ENCODE measurements around the gene ARHGAP26. TPM values are rescaled to one million over a fixed set of nuclear protein-coding genes. Genes with fewer than 3 reads are reported as not detected.
A peak's percentile ranks its signal among the peaks of the same experiment; 100 is the strongest.

ARHGAP26 gene
- polyA plus RNA-seq, 1 donor (not counting 4 experiments of a cell fraction or from before 2014, with no cell fraction given), result 3.9 TPM

GRCh38 chr5:143051244-143052058 lies 281.3 kb downstream of the ARHGAP26 start:
- no peak for TF ChIP-seq CTCF (optimal IDR thresholded peaks at IDR 0.05 in 1 of 3, IDR thresholded peaks at IDR 0.05 in 1 of 3, conservative IDR thresholded peaks at IDR 0.05 in 1 of 3; ENCODE audit: extremely low read depth in 1 of 3, insufficient read depth in 2 of 3, low read length in 3 of 3)
- TF ChIP-seq EZH2 (IDR thresholded peaks at IDR 0.05; ENCODE audit: low read length), result no peak
- no peaks in the 10 kb centered on the region for H3K36me3 ChIP-seq (ENCODE audit: control insufficient read depth in 2 of 2, extremely low read depth in 1 of 2, insufficient read depth in 2 of 2, low read length in 2 of 2)
- no peaks in the 10 kb centered on the region for H3K27me3 ChIP-seq (ENCODE audit: control insufficient read depth, extremely low read depth, insufficient read depth, low read length)
- no peaks in the 10 kb centered on the region for H3K9me3 ChIP-seq (ENCODE audit: control insufficient read depth, low read depth, low read length)
- FAIRE-seq (peak; percentile 84), DNase-seq (ENCODE audit: low read depth, low spot score) (no peak)
- H3K4me2 ChIP-seq (ENCODE audit: control insufficient read depth, extremely low read depth, insufficient read depth, low read depth, low read length), result peak overlapping the region; percentile 55
- H3K9me1 ChIP-seq (ENCODE audit: control insufficient read depth, extremely low read depth, insufficient read depth, low read length), result no peaks in the 10 kb centered on the region
- no peaks in the 10 kb centered on the region for H3K79me2 ChIP-seq (ENCODE audit: control insufficient read depth, insufficient read depth, low read length)
- no peak overlapping the region for H3K9ac ChIP-seq (ENCODE audit: control insufficient read depth, extremely low read depth, insufficient read depth, low read length)
- dilution Hi-C loops (cut with MboI; ENCODE audit: extremely low pct_ligation_motif_present, low sequenced_read_pairs), result no loop called here
- no peaks in the 10 kb centered on the region for H4K20me1 ChIP-seq (ENCODE audit: control insufficient read depth, extremely low read depth, insufficient read depth, low read length)
- no peak overlapping the region for H3K4me3 ChIP-seq (ENCODE audit: control insufficient read depth in 2 of 3, extremely low read depth in 1 of 3, insufficient read depth in 2 of 3, low read depth in 1 of 3, low read length in 3 of 3)
- H2AFZ ChIP-seq (ENCODE audit: control insufficient read depth, low read length), result peak overlapping the region; percentile 0
- peaks cover 16% of the 10 kb centered on the region for H3K4me1 ChIP-seq (ENCODE audit: control insufficient read depth, extremely low read depth, insufficient read depth, low read length)
- no peak overlapping the region for H3K27ac ChIP-seq (ENCODE audit: control insufficient read depth, insufficient read depth, low read length)

GRCh38 chr5:143052967-143053682 lies 282.9 kb downstream of the ARHGAP26 start:
- H3K4me3 ChIP-seq (ENCODE audit: control insufficient read depth in 2 of 3, extremely low read depth in 1 of 3, insufficient read depth in 2 of 3, low read depth in 1 of 3, low read length in 3 of 3), result no peak overlapping the region
- TF ChIP-seq EZH2 (IDR thresholded peaks at IDR 0.05; ENCODE audit: low read length) (no peak), CTCF (optimal IDR thresholded peaks at IDR 0.05 in 1 of 3, IDR thresholded peaks at IDR 0.05 in 1 of 3, conservative IDR thresholded peaks at IDR 0.05 in 1 of 3; ENCODE audit: extremely low read depth in 1 of 3, insufficient read depth in 2 of 3, low read length in 3 of 3) (no peak)
- no peak overlapping the region for H3K4me2 ChIP-seq (ENCODE audit: control insufficient read depth, extremely low read depth, insufficient read depth, low read depth, low read length)
- H3K9me3 ChIP-seq (ENCODE audit: control insufficient read depth, low read depth, low read length), result no peaks in the 10 kb centered on the region
- H4K20me1 ChIP-seq (ENCODE audit: control insufficient read depth, extremely low read depth, insufficient read depth, low read length), result no peaks in the 10 kb centered on the region
- peaks cover 16% of the 10 kb centered on the region for H3K4me1 ChIP-seq (ENCODE audit: control insufficient read depth, extremely low read depth, insufficient read depth, low read length)
- no peak overlapping the region for H3K9ac ChIP-seq (ENCODE audit: control insufficient read depth, extremely low read depth, insufficient read depth, low read length)
- no peak for DNase-seq (ENCODE audit: low read depth, low spot score)
- no peak overlapping the region for H2AFZ ChIP-seq (ENCODE audit: control insufficient read depth, low read length)
- H3K36me3 ChIP-seq (ENCODE audit: control insufficient read depth in 2 of 2, extremely low read depth in 1 of 2, insufficient read depth in 2 of 2, low read length in 2 of 2), result peaks cover 0 to 1% of the 10 kb centered on the region in 2 experiments
- no peaks in the 10 kb centered on the region for H3K9me1 ChIP-seq (ENCODE audit: control insufficient read depth, extremely low read depth, insufficient read depth, low read length)
- H3K27me3 ChIP-seq (ENCODE audit: control insufficient read depth, extremely low read depth, insufficient read depth, low read length), result no peaks in the 10 kb centered on the region
- dilution Hi-C loops (cut with MboI; ENCODE audit: extremely low pct_ligation_motif_present, low sequenced_read_pairs), result no loop called here
- peak; percentile 29 for FAIRE-seq
- no peak overlapping the region for H3K27ac ChIP-seq (ENCODE audit: control insufficient read depth, insufficient read depth, low read length)
- no peaks in the 10 kb centered on the region for H3K79me2 ChIP-seq (ENCODE audit: control insufficient read depth, insufficient read depth, low read length)

All from keratinocyte (primary cell).